Smooth muscle cell (in vitro differentiated cells): ENCODE data around the gene SIDT2. TPM values are rescaled to one million over a fixed set of nuclear protein-coding genes. Genes with fewer than 3 reads are reported as not detected.
"Not testable (repeated sequence)": the region's sequence is repeated elsewhere in the genome, so short reads cannot be mapped to it uniquely, and the experiment has no call there.

Source experiments
- DNase-seq: peaks from one replicate; lab custom pipeline; 2025; ENCODE audit not compliant: unreplicated experiment; lab: John Stamatoyannopoulos, UW
- H2AFZ ChIP-seq: fragments of 200-600 bp; sonication (generic); 2 replicates; pipeline ENCODE4 v1.6.0; 2016; ENCODE audit warnings: antibody characterized with exemption, low read depth, mild to moderate bottlenecking
- H3F3A ChIP-seq: fragments of 200-600 bp; sonication (generic); 2 replicates; pipeline ENCODE4 v1.6.0; 2017; ENCODE audit warnings: antibody characterized with exemption, low read depth
- H3K27ac ChIP-seq: fragments of 200-600 bp; sonication (generic); 2 replicates; pipeline ENCODE4 v1.5.1; 2016; ENCODE audit warnings: low read depth, mild to moderate bottlenecking
- H3K27me3 ChIP-seq: fragments of 200-600 bp; sonication (generic); 2 replicates; pipeline ENCODE4 v1.6.1; 2016; ENCODE audit warnings: low read depth, mild to moderate bottlenecking
- H3K36me3 ChIP-seq: fragments of 200-600 bp; sonication (generic); 2 replicates; pipeline ENCODE4 v1.5.1; 2016; ENCODE audit warnings: low read depth
- H3K4me1 ChIP-seq: fragments of 200-600 bp; sonication (generic); 2 replicates; pipeline ENCODE4 v1.5.1; 2016; ENCODE audit warnings: low read depth
- H3K4me2 ChIP-seq: fragments of 200-600 bp; sonication (generic); 2 replicates; pipeline ENCODE4 v1.6.0; 2016; ENCODE audit warnings: mild to moderate bottlenecking
- H3K4me3 ChIP-seq: fragments of 200-600 bp; sonication (generic); 2 replicates; pipeline ENCODE4 v1.5.1; 2016; ENCODE audit warnings: mild to moderate bottlenecking
- H3K79me2 ChIP-seq: fragments of 200-600 bp; sonication (generic); 2 replicates; pipeline ENCODE4 v1.6.0; 2016; ENCODE audit warnings: low read depth, mild to moderate bottlenecking
- H3K9ac ChIP-seq: fragments of 200-600 bp; sonication (generic); 2 replicates; pipeline ENCODE4 v1.6.0; 2016; ENCODE audit warnings: low read depth
- H3K9me3 ChIP-seq: fragments of 200-600 bp; sonication (generic); replicated peaks from 2 replicates; pipeline ENCODE4 v1.5.1; 2016; ENCODE audit warnings: low read depth
- H4K20me1 ChIP-seq: fragments of 200-600 bp; sonication (generic); 2 replicates; pipeline ENCODE4 v1.6.0; 2016; ENCODE audit warnings: low read depth
- WGBS: methylation state at CpG from one replicate; pipeline ENCODE4 v1.1.7; 2016; ENCODE audit warnings: low lambda C conversion rate; 5-methylcytosine and 5-hydroxymethylcytosine counted together
- polyA plus RNA-seq: library from polyadenylated mRNA; unstranded; fragments of >200 nt; fragmentation: Nextera tagmentation; extraction: Ambion mirVana; gene quantifications from 2 replicates; pipeline ENCODE4 v1.2.1, GENCODE V29; 2016
- total RNA-seq: library from RNA; depleted of rRNA; stranded (reverse); fragments of >200 nt; gene quantifications from 2 replicates; pipeline ENCODE4 v1.2.3, GENCODE V29; 2014
- TF ChIP-seq, protein P1 (sequence below): fragments of 200-600 bp; sonication (generic); IDR thresholded peaks from 2 replicates; pipeline ENCODE4 v1.5.1; 2017; ENCODE audit warnings: borderline replicate concordance, mild to moderate bottlenecking, antibody characterized with exemption; ENCODE audit not compliant: insufficient read depth, poor library complexity, severe bottlenecking

Gene SIDT2
- total and polyA plus RNA-seq, 2 experiments from 2014 or later, result 11.6 to 35.0 TPM

DNA sequence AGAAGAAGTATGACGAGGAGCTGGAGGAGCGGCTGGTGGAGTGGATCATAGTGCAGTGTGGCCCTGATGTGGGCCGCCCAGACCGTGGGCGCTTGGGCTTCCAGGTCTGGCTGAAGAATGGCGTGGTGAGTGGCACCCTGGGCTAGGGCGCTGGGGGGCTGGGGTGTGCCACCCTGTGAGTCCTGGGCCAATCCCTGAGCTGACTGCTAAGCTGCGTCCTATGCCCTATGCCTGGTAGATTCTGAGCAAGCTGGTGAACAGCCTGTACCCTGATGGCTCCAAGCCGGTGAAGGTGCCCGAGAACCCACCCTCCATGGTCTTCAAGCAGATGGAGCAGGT, 24.5 kb downstream of the SIDT2 start:
- Histone ChIP-seq H4K20me1 (peaks cover 59% of the 10 kb centered on the region), H2AFZ (no peak overlapping the region), H3K9me3 (no peaks in the 10 kb centered on the region), H3K27me3 (no peaks in the 10 kb centered on the region), H3K4me3 (no peak overlapping the region), H3K79me2 (peaks cover 50% of the 10 kb centered on the region), H3K36me3 (no peaks in the 10 kb centered on the region), H3K4me1 (peaks cover 26% of the 10 kb centered on the region), H3F3A (peaks cover 46% of the 10 kb centered on the region), H3K9ac (no peak overlapping the region), H3K27ac (peak overlapping the region; percentile 79), H3K4me2 (peak overlapping the region; percentile 85)
- WGBS, result 93% methylated on average over 10 of the region's 10 CpGs
- no peak for DNase-seq
- TF ChIP-seq, protein P1, sequence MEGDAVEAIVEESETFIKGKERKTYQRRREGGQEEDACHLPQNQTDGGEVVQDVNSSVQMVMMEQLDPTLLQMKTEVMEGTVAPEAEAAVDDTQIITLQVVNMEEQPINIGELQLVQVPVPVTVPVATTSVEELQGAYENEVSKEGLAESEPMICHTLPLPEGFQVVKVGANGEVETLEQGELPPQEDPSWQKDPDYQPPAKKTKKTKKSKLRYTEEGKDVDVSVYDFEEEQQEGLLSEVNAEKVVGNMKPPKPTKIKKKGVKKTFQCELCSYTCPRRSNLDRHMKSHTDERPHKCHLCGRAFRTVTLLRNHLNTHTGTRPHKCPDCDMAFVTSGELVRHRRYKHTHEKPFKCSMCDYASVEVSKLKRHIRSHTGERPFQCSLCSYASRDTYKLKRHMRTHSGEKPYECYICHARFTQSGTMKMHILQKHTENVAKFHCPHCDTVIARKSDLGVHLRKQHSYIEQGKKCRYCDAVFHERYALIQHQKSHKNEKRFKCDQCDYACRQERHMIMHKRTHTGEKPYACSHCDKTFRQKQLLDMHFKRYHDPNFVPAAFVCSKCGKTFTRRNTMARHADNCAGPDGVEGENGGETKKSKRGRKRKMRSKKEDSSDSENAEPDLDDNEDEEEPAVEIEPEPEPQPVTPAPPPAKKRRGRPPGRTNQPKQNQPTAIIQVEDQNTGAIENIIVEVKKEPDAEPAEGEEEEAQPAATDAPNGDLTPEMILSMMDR, result no peak

DNA sequence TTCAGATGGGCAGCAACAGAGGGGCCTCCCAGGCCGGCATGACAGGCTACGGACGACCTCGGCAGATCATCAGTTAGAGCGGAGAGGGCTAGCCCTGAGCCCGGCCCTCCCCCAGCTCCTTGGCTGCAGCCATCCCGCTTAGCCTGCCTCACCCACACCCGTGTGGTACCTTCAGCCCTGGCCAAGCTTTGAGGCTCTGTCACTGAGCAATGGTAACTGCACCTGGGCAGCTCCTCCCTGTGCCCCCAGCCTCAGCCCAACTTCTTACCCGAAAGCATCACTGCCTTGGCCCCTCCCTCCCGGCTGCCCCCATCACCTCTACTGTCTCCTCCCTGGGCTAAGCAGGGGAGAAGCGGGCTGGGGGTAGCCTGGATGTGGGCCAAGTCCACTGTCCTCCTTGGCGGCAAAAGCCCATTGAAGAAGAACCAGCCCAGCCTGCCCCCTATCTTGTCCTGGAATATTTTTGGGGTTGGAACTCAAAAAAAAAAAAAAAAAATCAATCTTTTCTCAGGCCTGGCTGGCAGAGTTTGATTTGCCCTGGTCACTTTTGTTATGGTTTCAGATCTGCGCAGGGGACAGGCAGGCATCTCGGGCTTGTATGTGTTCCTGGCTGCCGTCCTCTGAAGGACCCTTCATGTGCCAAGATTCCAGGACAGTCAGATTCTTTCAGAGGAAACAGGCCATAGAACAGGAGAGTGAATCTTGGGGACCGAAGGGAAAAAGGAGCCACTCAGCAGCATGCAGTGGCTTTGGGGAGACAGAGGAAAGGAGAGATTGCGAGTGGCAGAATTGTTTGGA, 25.9 kb downstream of the SIDT2 start:
- Histone ChIP-seq H3K9ac (no peak overlapping the region), H4K20me1 (peaks cover 59% of the 10 kb centered on the region), H3K9me3 (no peaks in the 10 kb centered on the region), H3F3A (peaks cover 46% of the 10 kb centered on the region), H3K79me2 (peaks cover 42% of the 10 kb centered on the region), H3K27ac (peak overlapping the region; percentile 79), H3K4me2 (no peak overlapping the region), H2AFZ (no peak overlapping the region), H3K36me3 (no peaks in the 10 kb centered on the region), H3K4me1 (peaks cover 18% of the 10 kb centered on the region), H3K4me3 (no peak overlapping the region), H3K27me3 (no peaks in the 10 kb centered on the region)
- TF ChIP-seq, protein P1, result no peak
- DNase-seq, result no peak
- WGBS, result 91% methylated on average over 17 of the region's 17 CpGs

GRCh38 chr11:117205211-117205818, 26.8 kb downstream of the SIDT2 start:
- Histone ChIP-seq H3K79me2 (peaks cover 34% of the 10 kb centered on the region), H3K9ac (no peak overlapping the region), H3K9me3 (no peaks in the 10 kb centered on the region), H3K4me3 (no peak overlapping the region), H3F3A (peaks cover 46% of the 10 kb centered on the region), H3K36me3 (no peaks in the 10 kb centered on the region), H3K4me1 (peaks cover 18% of the 10 kb centered on the region), H2AFZ (no peak overlapping the region), H4K20me1 (peaks cover 53% of the 10 kb centered on the region), H3K27ac (peak overlapping the region; percentile 79), H3K4me2 (no peak overlapping the region), H3K27me3 (no peaks in the 10 kb centered on the region)
- DNase-seq, result no peak
- TF ChIP-seq, protein P1, result no peak
- 94% methylated on average over 11 of the region's 11 CpGs for WGBS

DNA sequence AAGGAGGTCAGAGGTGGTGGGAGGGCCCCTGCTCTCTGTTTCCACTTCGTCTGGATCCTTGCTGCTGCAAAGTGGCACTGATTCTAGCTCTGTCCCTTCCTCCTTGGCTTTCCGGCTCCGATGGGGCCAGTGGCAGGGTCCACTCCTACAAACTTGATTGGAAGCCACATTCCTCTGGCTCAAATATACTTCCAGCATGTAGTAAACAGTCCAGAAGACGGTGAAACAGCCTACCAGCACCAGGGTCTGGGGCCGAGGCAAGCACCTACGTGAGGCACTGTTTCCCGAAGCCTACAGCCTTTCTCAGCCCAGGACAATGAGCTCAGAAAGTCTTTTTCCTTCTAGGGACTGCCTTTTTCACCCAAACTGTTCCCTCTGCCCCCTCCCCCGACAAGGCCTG, 27.6 kb downstream of the SIDT2 start:
- not testable (repeated sequence) for DNase-seq

DNA sequence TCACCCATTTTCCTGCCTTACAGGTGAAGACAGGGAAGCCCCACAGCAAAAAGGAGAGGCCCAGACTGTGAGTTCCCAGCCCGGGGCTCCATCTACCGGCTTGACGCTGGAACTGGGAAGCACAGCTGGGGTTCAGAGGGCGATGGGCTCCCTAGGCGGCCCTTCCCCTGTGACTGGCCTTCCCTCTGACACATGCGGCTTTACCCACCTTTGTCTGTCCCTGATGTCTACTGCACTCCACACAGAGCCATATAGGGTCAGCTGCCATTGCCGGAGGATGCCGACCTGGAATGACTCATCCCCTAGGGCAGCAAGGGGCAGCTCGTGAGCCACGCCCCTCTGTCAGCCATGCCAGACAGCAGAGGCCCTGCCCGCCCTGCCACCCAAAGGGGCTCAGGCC, 28.3 kb downstream of the SIDT2 start:
- H2AFZ ChIP-seq, H3K36me3 ChIP-seq, H3K4me2 ChIP-seq, H3K27me3 ChIP-seq, H3K9me3 ChIP-seq, H3K4me3 ChIP-seq, H3K4me1 ChIP-seq, DNase-seq, H3K27ac ChIP-seq, H3K9ac ChIP-seq: not testable (repeated sequence)
- Histone ChIP-seq H3F3A (peaks cover 31% of the 10 kb centered on the region), H3K79me2 (peaks cover 18% of the 10 kb centered on the region), H4K20me1 (peaks cover 37% of the 10 kb centered on the region)
- WGBS, result 72% methylated on average over 5 of the region's 11 CpGs

More for the DNA sequence above, 27.6 kb downstream of the SIDT2 start:
- H3K9me3 ChIP-seq, H3K4me2 ChIP-seq, H2AFZ ChIP-seq, H3K4me3 ChIP-seq, H3K27me3 ChIP-seq, H3K27ac ChIP-seq, H3K9ac ChIP-seq, H3K36me3 ChIP-seq: not testable (repeated sequence)
- peaks cover 10% of the 10 kb centered on the region for H3K4me1 ChIP-seq
- 92% methylated on average over 7 of the region's 8 CpGs for WGBS
- H3K79me2 ChIP-seq, result peaks cover 26% of the 10 kb centered on the region
- peaks cover 45% of the 10 kb centered on the region for H4K20me1 ChIP-seq
- H3F3A ChIP-seq, result peaks cover 38% of the 10 kb centered on the region

GRCh38 chr11:117207481-117207880, 28.9 kb downstream of the SIDT2 start:
- WGBS, result 92% methylated on average over 5 of the region's 5 CpGs
- not testable (repeated sequence) for H2AFZ ChIP-seq, H3K36me3 ChIP-seq, DNase-seq, H3K9me3 ChIP-seq, H3K9ac ChIP-seq, H3K4me3 ChIP-seq, H3K4me2 ChIP-seq, H3K27ac ChIP-seq, H3K4me1 ChIP-seq, H3K27me3 ChIP-seq
- Histone ChIP-seq H3F3A (peaks cover 31% of the 10 kb centered on the region), H4K20me1 (peaks cover 31% of the 10 kb centered on the region), H3K79me2 (peaks cover 12% of the 10 kb centered on the region)
